T-helper 2 cell treated with Interferon-gamma antibody and Interleukin-4, amounts not matched to agents 5 μg/mL and 100 μg/mL, for 36 hours (primary cell): ENCODE measurements around the gene PRDM9.
"Not testable (repeated sequence)": the region's sequence is repeated elsewhere in the genome, so short reads cannot be mapped to it uniquely, and the experiment has no call there.

Experiments
- DNase-seq: peaks from one replicate; pipeline ENCODE4 v3.0.0; 2021; ENCODE audit warnings: low spot score
- H3K27ac Mint-ChIP-seq: one replicate; pipeline ENCODE4 v1.8.0; 2021; ENCODE audit warnings: mild to moderate bottlenecking, mixed read lengths
- H3K27me3 Mint-ChIP-seq: one replicate; pipeline ENCODE4 v1.8.0; 2021; ENCODE audit warnings: low read depth, mixed read lengths
- H3K36me3 Mint-ChIP-seq: one replicate; pipeline ENCODE4 v1.8.0; 2021; ENCODE audit warnings: low read depth, mixed read lengths
- H3K4me1 Mint-ChIP-seq: one replicate; pipeline ENCODE4 v1.8.0; 2021; ENCODE audit warnings: low read depth, mixed read lengths
- H3K4me3 Mint-ChIP-seq: one replicate; pipeline ENCODE4 v1.8.0; 2022; ENCODE audit warnings: mild to moderate bottlenecking, moderate library complexity, mixed read lengths
- H3K9me3 Mint-ChIP-seq: one replicate; pipeline ENCODE4 v1.8.0; 2021; ENCODE audit warnings: mixed read lengths

PRDM9 gene

DNA sequence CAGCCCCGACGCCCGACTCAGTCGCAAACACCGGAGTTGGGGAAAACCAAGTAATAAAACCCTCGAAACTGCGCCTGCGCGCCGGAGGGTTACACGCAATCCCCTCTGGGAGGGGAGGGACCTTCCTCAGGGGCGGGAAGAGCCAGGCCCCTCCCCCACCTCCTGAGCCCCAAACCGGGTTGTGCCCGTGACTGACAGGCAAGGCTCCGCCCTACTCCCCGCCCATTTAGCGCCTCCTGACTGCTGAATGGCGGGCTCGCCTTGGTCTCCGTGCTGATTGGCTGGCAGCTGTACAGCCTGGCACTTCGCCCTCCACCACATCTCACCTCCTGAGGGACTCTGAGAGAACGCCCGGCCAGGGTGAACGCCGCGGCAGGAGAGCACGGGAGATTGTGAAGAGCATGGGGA lies at the start of gene PRDM9:
Gene PRDM9, plus strand, starts transcription at position 332 of the 408 bp plus-strand sequence. CDS start 1,425 bp downstream, outside the sequence.
- H3K27ac Mint-ChIP-seq: no peak within 1 kb of the TSS
- H3K4me1 Mint-ChIP-seq: no peaks in the 10 kb centered on the region

DNA sequence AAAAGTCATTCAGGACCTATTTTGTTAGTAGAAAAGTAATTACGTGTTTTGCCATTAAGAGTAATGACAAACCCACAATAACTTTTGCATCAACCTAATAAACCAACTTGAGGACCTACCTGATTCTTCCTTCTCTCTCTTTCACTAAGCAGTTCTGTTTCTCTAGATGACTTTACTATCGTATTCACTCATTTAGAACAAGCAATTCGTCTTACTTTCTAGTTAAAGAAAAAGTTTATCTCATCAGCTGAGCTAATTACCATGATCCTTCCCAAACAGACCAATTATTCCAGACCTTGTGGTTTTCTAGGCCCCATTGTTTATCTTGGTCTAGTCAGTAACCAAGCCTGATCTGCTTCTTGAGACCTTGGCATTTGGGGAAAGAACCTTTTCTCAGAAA lies 49.6 kb upstream of the PRDM9 start:
- Mint-ChIP-seq H3K4me3 (no peak overlapping the region), H3K27me3 (no peaks in the 10 kb centered on the region), H3K36me3 (no peaks in the 10 kb centered on the region), H3K9me3 (peaks cover 46% of the 10 kb centered on the region), H3K27ac (no peak overlapping the region), H3K4me1 (no peaks in the 10 kb centered on the region)
- DNase-seq: no peak

More for the DNA sequence above, at the start of gene PRDM9:
- DNase-seq: no peak
- no peaks in the 10 kb centered on the region for H3K36me3 Mint-ChIP-seq
- H3K4me3 Mint-ChIP-seq: no peak within 1 kb of the TSS
- peaks cover 47% of the 10 kb centered on the region for H3K9me3 Mint-ChIP-seq
- H3K27me3 Mint-ChIP-seq: no peaks in the 10 kb centered on the region

DNA sequence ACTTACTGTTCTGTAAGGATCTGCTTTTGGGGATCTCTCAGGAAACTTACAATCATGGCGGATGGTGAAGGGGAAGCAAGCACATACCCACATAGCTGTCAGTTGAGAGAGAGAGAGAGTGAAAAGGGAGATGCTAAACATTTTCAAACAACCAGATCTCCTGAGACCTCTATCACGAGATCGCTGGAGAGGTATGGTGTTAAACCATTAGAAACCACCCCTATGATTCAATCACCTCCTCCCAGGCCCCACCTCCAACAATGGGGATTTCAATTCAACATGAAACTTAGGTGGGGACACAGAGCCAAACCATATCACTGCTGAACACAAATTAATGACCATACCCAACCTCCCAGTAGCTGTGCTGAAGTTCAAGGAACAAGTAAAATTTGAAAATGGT lies 48.2 kb upstream of the PRDM9 start:
- Mint-ChIP-seq H3K9me3 (peaks cover 44% of the 10 kb centered on the region), H3K27ac (no peak overlapping the region)
- no peak for DNase-seq

DNA sequence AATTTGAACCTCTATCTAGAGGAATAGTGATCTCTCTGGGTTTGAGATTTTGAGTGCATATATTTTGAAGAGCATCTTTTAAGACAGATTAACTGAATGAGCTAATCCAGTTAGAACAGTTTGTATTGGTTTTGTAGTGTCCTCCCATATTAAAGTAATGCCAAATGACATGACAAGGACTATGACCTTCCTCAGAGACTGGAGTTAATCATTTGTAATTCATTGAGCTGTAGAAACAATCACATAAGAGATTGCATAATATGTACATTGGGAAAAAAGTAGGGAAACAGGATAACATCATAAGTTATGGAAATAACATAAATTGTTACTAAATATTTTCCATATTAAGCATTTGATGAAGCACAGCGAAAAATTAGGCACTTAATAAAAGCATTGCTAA lies 45.8 kb upstream of the PRDM9 start:
- no peak overlapping the region for H3K4me3 Mint-ChIP-seq
- no peaks in the 10 kb centered on the region for H3K4me1 Mint-ChIP-seq
- H3K27ac Mint-ChIP-seq: no peak overlapping the region
- DNase-seq: no peak
- no peaks in the 10 kb centered on the region for H3K27me3 Mint-ChIP-seq
- no peaks in the 10 kb centered on the region for H3K36me3 Mint-ChIP-seq
- H3K9me3 Mint-ChIP-seq: peaks cover 36% of the 10 kb centered on the region

More for the DNA sequence above, 48.2 kb upstream of the PRDM9 start:
- H3K4me1 Mint-ChIP-seq: no peaks in the 10 kb centered on the region
- H3K27me3 Mint-ChIP-seq: no peaks in the 10 kb centered on the region
- no peaks in the 10 kb centered on the region for H3K36me3 Mint-ChIP-seq
- no peak overlapping the region for H3K4me3 Mint-ChIP-seq

DNA sequence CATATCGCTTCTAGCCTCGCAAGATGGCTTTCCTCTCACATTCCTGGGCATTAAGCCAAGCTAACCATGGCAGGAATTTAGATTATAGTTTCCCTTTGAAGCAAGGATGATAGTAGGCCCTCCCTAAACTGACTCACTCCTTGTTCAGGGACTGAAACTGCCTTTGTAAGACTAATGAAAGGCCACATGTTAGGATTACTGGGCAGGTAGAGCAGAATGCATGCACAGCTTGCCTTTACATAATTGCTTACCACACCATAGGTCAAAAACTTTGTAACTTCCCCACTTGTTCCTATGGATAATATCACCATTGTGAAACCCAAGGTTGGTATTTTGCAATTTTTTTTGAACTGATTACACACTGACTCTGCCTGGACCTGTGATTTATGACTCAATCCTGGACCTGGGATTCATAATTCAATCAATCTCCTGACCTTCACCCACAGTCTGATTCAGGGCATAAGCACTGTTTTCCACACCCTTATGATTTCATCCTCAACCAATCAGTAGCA lies 41.0 kb upstream of the PRDM9 start:
- Mint-ChIP-seq H3K4me1 (no peaks in the 10 kb centered on the region), H3K27me3 (no peaks in the 10 kb centered on the region), H3K9me3 (peaks cover 39% of the 10 kb centered on the region), H3K4me3 (no peak overlapping the region), H3K27ac (no peak overlapping the region), H3K36me3 (no peaks in the 10 kb centered on the region)
- DNase-seq: no peak

DNA sequence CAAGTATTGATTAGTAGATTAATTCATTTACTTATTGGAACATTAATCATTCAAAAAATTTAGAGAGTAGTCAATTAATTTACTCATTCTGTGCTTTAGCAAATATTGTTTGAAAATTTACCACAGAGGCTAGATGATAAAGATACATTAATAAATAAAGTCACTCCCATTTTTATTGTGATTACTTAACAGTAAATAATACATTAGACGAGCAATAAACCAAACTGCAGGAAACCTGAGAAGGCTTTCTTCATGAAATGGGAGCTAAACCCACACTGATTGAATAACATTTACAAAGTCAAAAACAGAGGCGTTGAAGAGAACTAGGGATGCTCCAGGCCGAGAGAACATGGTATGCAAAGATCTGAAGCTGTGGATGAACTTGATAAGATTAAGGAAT lies 38.8 kb upstream of the PRDM9 start:
- H3K27me3 Mint-ChIP-seq: no peaks in the 10 kb centered on the region
- peaks cover 39% of the 10 kb centered on the region for H3K9me3 Mint-ChIP-seq
- no peak overlapping the region for H3K27ac Mint-ChIP-seq

DNA sequence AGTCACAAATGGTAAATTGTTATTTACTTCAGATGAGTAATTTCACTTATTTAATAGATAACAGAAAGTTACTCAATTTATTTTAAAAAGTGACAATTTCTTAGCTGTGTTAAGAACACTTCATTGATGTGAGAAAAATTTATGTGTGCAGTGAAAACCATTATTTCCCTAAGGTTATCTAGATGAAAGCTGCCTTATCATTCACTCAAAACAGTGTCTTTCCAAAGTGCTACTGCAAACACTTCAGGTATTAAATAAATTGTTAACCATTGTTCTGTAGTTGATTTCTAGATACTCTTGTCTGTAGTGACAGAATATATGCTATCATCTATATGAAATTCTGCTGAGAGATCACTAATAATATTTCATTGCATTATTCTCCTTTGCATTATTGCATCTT lies 33.5 kb upstream of the PRDM9 start:
- no peaks in the 10 kb centered on the region for H3K27me3 Mint-ChIP-seq
- H3K4me3 Mint-ChIP-seq: no peak overlapping the region
- H3K9me3 Mint-ChIP-seq: peaks cover 29% of the 10 kb centered on the region
- no peak for DNase-seq
- no peak overlapping the region for H3K27ac Mint-ChIP-seq
- no peaks in the 10 kb centered on the region for H3K4me1 Mint-ChIP-seq
- no peaks in the 10 kb centered on the region for H3K36me3 Mint-ChIP-seq

More for the DNA sequence above, 38.8 kb upstream of the PRDM9 start:
- Mint-ChIP-seq H3K36me3 (no peaks in the 10 kb centered on the region), H3K4me1 (no peaks in the 10 kb centered on the region), H3K4me3 (no peak overlapping the region)
- no peak for DNase-seq

DNA sequence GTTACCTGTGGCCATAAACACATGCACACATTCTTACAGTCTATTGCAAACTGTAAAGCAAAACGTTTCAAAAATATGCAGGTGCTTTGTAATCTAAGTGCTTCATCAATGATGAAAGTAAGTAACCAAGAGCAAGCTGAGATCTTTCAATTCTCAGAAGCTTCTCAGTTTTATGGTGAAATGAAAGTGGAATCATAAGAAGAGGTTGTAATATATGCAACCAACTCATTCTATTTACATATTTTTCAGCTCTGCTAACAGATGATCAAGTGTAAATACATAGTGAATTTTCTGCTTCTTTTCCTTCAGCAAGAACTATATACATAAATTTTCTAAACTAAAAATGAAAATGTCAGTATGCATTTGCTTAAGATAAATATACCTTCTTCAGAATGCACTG lies 33.1 kb upstream of the PRDM9 start:
- Mint-ChIP-seq H3K27me3 (no peaks in the 10 kb centered on the region), H3K27ac (no peak overlapping the region), H3K9me3 (peaks cover 29% of the 10 kb centered on the region), H3K4me1 (no peaks in the 10 kb centered on the region), H3K36me3 (no peaks in the 10 kb centered on the region), H3K4me3 (no peak overlapping the region)
- no peak for DNase-seq

DNA sequence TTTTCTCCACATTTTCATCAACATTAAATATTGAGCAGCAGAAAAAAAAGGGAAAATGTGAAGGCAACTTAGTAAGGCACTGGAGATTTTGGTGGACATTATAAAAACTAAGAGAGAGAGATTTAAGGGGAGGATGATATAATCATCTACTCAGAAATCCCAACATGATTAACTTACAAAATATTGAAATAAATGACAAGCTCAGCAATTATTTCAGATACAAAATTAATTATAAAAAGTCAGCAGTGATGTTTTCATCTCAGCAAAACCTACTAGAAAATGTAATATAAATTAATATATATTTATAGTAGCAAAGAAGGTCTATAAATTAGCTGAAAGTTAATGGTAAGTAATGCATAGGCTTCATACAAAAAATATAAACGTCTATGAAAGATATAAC lies 30.8 kb upstream of the PRDM9 start:
- no peak for DNase-seq
- Mint-ChIP-seq H3K4me1 (no peaks in the 10 kb centered on the region), H3K36me3 (no peaks in the 10 kb centered on the region), H3K9me3 (peaks cover 26% of the 10 kb centered on the region), H3K27ac (no peak overlapping the region), H3K4me3 (no peak overlapping the region), H3K27me3 (no peaks in the 10 kb centered on the region)

DNA sequence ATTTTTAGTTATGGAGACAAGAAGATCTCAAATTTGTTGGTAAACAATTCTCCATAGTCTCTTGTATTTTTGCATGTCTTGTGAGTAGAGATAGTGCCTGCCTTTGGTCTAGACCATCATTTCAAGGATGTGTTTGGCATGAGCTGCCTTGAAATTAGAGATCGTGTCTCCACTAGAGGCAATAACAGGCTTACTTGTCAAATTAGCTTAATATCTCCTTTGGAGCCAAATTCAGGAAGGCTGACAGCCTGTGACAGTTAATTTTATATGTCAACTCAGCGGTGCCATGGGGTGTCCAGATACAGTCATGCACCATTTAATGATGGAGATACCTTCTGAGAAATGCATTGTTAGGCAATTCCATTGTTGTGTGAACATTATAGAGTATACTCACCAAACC lies 24.8 kb upstream of the PRDM9 start:
- Mint-ChIP-seq H3K9me3 (peaks cover 40% of the 10 kb centered on the region), H3K4me3 (no peak overlapping the region), H3K36me3 (no peaks in the 10 kb centered on the region), H3K4me1 (no peaks in the 10 kb centered on the region), H3K27me3 (no peaks in the 10 kb centered on the region), H3K27ac (no peak overlapping the region)
- DNase-seq: no peak

DNA sequence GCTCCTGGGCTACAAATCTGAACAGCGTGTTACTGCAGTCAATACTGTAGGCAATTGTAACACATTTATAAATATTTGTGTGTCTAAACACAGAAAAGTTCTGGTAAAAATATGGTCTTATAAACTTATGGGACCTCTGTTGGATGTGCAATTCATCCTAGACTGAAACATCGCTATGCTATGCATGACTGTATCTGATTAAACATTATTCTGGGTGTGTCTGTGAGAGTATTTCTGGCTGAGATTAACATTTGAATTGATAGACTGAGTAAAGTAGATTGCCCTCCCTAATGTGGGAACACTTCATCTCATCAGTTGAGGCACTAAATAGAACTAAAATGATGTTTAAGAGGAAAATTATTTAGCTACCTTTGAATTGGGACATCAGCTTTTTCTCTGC lies 24.3 kb upstream of the PRDM9 start:
- no peak for DNase-seq
- no peaks in the 10 kb centered on the region for H3K36me3 Mint-ChIP-seq
- no peaks in the 10 kb centered on the region for H3K4me1 Mint-ChIP-seq
- no peak overlapping the region for H3K27ac Mint-ChIP-seq
- peaks cover 44% of the 10 kb centered on the region for H3K9me3 Mint-ChIP-seq
- H3K27me3 Mint-ChIP-seq: no peaks in the 10 kb centered on the region
- H3K4me3 Mint-ChIP-seq: no peak overlapping the region

DNA sequence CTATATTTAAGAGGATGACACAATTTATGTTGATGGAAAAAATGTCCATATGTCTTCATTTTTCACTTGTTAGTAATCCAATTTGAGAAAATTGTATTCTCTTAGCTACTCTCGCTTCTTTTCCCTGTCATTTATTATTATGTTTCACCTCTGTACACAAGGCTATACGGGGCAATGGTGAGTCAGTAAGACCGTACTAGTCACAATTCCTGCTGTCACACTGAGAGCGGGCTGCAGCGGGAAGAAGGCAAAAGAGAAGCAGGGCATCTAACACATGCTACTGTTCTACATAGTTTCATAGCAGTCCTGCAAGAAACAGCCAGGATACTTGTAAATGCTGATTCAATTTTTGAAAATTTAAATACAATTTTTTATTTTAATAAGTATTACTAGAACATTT lies 23.3 kb upstream of the PRDM9 start:
- Mint-ChIP-seq H3K36me3 (no peaks in the 10 kb centered on the region), H3K27ac (no peak overlapping the region), H3K27me3 (no peaks in the 10 kb centered on the region), H3K4me1 (no peaks in the 10 kb centered on the region), H3K9me3 (peaks cover 50% of the 10 kb centered on the region), H3K4me3 (no peak overlapping the region)
- no peak for DNase-seq

DNA sequence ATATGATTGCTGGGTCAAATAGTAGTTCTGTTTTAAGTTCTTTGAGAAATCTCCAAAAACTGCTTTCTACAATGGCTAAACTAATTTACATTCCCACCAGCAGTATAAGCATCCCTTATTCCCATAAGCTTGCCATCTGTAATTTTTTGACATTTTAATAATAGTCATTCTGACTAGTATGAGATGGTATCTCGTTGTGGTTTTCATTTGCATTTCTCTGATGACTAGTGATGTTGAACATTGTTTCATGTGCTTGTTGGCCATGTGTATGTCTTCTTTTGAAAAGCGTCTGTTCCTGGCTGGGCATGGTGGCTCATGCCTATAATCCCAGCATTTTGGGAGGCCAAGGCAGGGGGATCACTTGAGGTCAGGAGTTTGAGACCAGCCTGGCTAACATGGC lies 21.2 kb upstream of the PRDM9 start:
- not testable (repeated sequence) for H3K27me3 Mint-ChIP-seq

DNA sequence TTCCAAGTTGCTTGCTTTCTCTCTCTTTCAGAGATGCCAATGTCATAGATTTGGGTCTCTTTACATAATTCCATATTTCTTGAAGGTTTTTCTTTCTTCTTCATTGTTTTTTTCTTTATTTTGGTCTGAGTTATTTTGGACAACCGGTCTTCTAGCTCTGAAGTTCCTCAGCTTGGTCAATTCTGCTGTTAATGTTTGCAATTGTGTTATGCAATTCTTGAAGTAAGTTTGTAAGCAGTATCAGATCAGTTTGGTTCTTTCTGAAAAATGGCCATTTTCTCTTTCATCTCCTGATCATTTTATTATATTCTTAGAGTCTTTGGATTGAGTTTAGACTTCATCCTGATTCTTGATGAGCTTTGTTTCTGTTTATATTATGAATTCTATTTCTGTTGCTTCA lies 16.4 kb upstream of the PRDM9 start:
- DNase-seq: no peak
- Mint-ChIP-seq H3K27ac (no peak overlapping the region), H3K4me1 (no peaks in the 10 kb centered on the region), H3K9me3 (peaks cover 66% of the 10 kb centered on the region), H3K27me3 (no peaks in the 10 kb centered on the region), H3K4me3 (no peak overlapping the region), H3K36me3 (no peaks in the 10 kb centered on the region)

More for the DNA sequence above, 21.2 kb upstream of the PRDM9 start:
- H3K4me1 Mint-ChIP-seq, H3K27ac Mint-ChIP-seq, H3K4me3 Mint-ChIP-seq, H3K36me3 Mint-ChIP-seq, DNase-seq: not testable (repeated sequence)
- H3K9me3 Mint-ChIP-seq: peaks cover 59% of the 10 kb centered on the region

DNA sequence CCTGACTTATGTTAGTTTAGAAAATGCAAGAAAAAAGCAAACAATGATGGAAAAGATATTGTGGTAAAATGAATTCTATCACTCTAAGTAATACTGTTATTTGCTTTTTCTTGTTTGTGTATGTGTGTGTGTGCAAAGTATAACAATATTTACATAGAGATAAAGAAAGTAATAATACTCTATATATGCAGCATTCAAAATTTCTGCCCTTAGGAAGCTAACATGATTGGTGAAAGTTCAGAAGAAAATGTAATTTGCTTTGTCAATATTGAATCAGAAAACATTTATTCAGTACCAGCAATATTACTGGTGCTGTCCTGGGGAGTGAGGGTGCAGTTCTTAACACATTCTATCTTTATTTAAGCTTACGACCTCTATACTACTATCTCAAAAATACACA lies 12.9 kb upstream of the PRDM9 start:
- H3K4me1 Mint-ChIP-seq: no peaks in the 10 kb centered on the region
- no peak for DNase-seq
- no peaks in the 10 kb centered on the region for H3K27me3 Mint-ChIP-seq
- H3K27ac Mint-ChIP-seq: no peak overlapping the region
- no peaks in the 10 kb centered on the region for H3K36me3 Mint-ChIP-seq
- H3K4me3 Mint-ChIP-seq: no peak overlapping the region
- peaks cover 42% of the 10 kb centered on the region for H3K9me3 Mint-ChIP-seq
